NCI-H748 treated with DMSO at 0.1 percent for 48 hours (cell line): ENCODE results near the gene UFSP2.

Experiments
- DNase-seq: peaks from one replicate; lab custom pipeline; 2025; lab: John Stamatoyannopoulos, UW

Gene UFSP2

GRCh38 chr4:185352741-185353140 lies 73.0 kb downstream of the UFSP2 start:
- DNase-seq = no peak

- no peak for DNase-seq
Measured at GRCh38 chr4:185352202-185352601, 73.6 kb downstream of the UFSP2 start.

- no peak for DNase-seq
Measured at GRCh38 chr4:185351691-185352090, 74.1 kb downstream of the UFSP2 start.
